CD4-positive, CD25-positive, alpha-beta regulatory T cell (primary cell): ENCODE data around the gene MTMR3. TPM values are rescaled to one million over a fixed set of nuclear protein-coding genes. Genes with fewer than 3 reads are reported as not detected.

Experiments used
- ATAC-seq, 2 donors: fragments of 150-1000 bp; cut with Tn5 transposase; one replicate each; pipeline ENCODE4 v1.10.0; 2021; ENCODE audit warnings: low read depth in 2 of 2, moderate number of reproducible peaks in 2 of 2, moderate library complexity in 1 of 2
- DNase-seq, 3 donors: peaks; one replicate each; pipeline versions ENCODE4 v3.0.0 to v3.0.0-alpha.2; 2012 to 2022; ENCODE audit warnings: mixed read lengths in 1 of 3
- H3K27ac ChIP-seq: one replicate; pipeline ENCODE4 v1.7.0; 2013; ENCODE audit warnings: mild to moderate bottlenecking, low read length; ENCODE audit not compliant: insufficient read depth, poor library complexity, severe bottlenecking
- H3K27me3 ChIP-seq: one replicate; pipeline ENCODE4 v1.7.0; 2013; ENCODE audit warnings: low read length; ENCODE audit not compliant: control insufficient read depth, insufficient read depth
- H3K36me3 ChIP-seq: one replicate; pipeline ENCODE4 v1.7.0; 2013; ENCODE audit warnings: mild to moderate bottlenecking, low read length, moderate library complexity; ENCODE audit not compliant: control insufficient read depth, insufficient read depth
- H3K4me1 ChIP-seq: 2 replicates; pipeline ENCODE4 v1.7.0; 2013; ENCODE audit warnings: mild to moderate bottlenecking, low read length; ENCODE audit not compliant: insufficient read depth, control insufficient read depth, poor library complexity, severe bottlenecking
- H3K4me3 ChIP-seq: one replicate; pipeline ENCODE4 v1.7.0; 2013; ENCODE audit warnings: low read depth, mild to moderate bottlenecking, low read length, moderate library complexity
- H3K9me3 ChIP-seq, 2 experiments: 1 replicate in 1 of 2; 2 replicates in 1 of 2; pipeline ENCODE4 v1.7.0; 2013; ENCODE audit warnings: low read length in 2 of 2, mild to moderate bottlenecking in 1 of 2, moderate library complexity in 1 of 2; ENCODE audit not compliant: control insufficient read depth in 2 of 2
- H3K27ac Mint-ChIP-seq, 3 donors: one replicate each; pipeline ENCODE4 v1.8.0; 2020 to 2022; ENCODE audit warnings: mild to moderate bottlenecking in 3 of 3, mixed read lengths in 3 of 3, moderate library complexity in 2 of 3
- H3K27me3 Mint-ChIP-seq: one replicate; pipeline ENCODE4 v1.8.0; 2022; ENCODE audit warnings: mild to moderate bottlenecking, mixed read lengths
- H3K36me3 Mint-ChIP-seq: one replicate; pipeline ENCODE4 v1.8.0; 2020; ENCODE audit warnings: mixed read lengths
- H3K4me1 Mint-ChIP-seq, 4 donors: one replicate each; pipeline ENCODE4 v1.8.0; 2020 to 2022; ENCODE audit warnings: mixed read lengths in 4 of 4, mild to moderate bottlenecking in 1 of 4
- H3K4me3 Mint-ChIP-seq, 4 donors: one replicate each; pipeline ENCODE4 v1.8.0; 2020 to 2022; ENCODE audit warnings: mild to moderate bottlenecking in 4 of 4, mixed read lengths in 4 of 4, moderate library complexity in 3 of 4
- H3K9me3 Mint-ChIP-seq, 7 donors: one replicate each; pipeline ENCODE4 v1.8.0; 2020 to 2022; ENCODE audit warnings: mixed read lengths in 7 of 7, mild to moderate bottlenecking in 3 of 7, moderate library complexity in 2 of 7
- polyA plus RNA-seq, 4 donors: library from polyadenylated mRNA; unstranded; fragments of 300-500 nt; fragmentation: Illumina TruSeq; gene quantifications; one replicate each; pipeline ENCODE4 v1.2.3, GENCODE V29; 2021
- total RNA-seq: library from RNA; stranded (reverse); gene quantifications from one replicate; pipeline ENCODE4 v1.2.3, GENCODE V29; 2022

The MTMR3 gene
- total and polyA plus RNA-seq, 5 donors from 2014 or later = 14.3 to 64.4 (median 19.1) TPM

GRCh38 chr22:30026756-30027155 is 143.8 kb downstream of the MTMR3 start:
- Histone ChIP-seq H3K27me3 (no peaks in the 10 kb centered on the region), H3K27ac (no peak overlapping the region), H3K36me3 (peaks cover 49% of the 10 kb centered on the region), H3K4me3 (no peak overlapping the region), H3K4me1 (no peaks in the 10 kb centered on the region), H3K9me3 (no peaks in the 10 kb centered on the region)
- ATAC-seq (no peak), DNase-seq (no peak)
- Mint-ChIP-seq H3K27me3 (no peaks in the 10 kb centered on the region), H3K4me1 (peaks cover 0 to 3% (median 0%) of the 10 kb centered on the region in 4 donors), H3K9me3 (no peaks in the 10 kb centered on the region), H3K27ac (no peak overlapping the region), H3K4me3 (no peak overlapping the region), H3K36me3 (peaks cover 40% of the 10 kb centered on the region)

- peak overlapping the region in 1 of 3 donors; percentile 59 for H3K27ac Mint-ChIP-seq
- H3K27ac ChIP-seq = no peak overlapping the region
Measured at GRCh38 chr22:30027169-30027568, 144.2 kb downstream of the MTMR3 start.

GRCh38 chr22:30027791-30028190 is 144.8 kb downstream of the MTMR3 start:
- no peaks in the 10 kb centered on the region for H3K9me3 Mint-ChIP-seq
- no peak overlapping the region for H3K27ac ChIP-seq
- H3K27me3 ChIP-seq = no peaks in the 10 kb centered on the region
- peak overlapping the region in 1 of 3 donors; percentile 29 for H3K27ac Mint-ChIP-seq
- no peak overlapping the region for H3K4me3 Mint-ChIP-seq
- H3K27me3 Mint-ChIP-seq = no peaks in the 10 kb centered on the region
- no peak for DNase-seq
- no peaks in the 10 kb centered on the region for H3K4me1 ChIP-seq
- H3K4me3 ChIP-seq = no peak overlapping the region
- no peak for ATAC-seq
- H3K36me3 Mint-ChIP-seq = peaks cover 40% of the 10 kb centered on the region
- no peaks in the 10 kb centered on the region for H3K9me3 ChIP-seq
- peaks cover 39% of the 10 kb centered on the region for H3K36me3 ChIP-seq
- peaks cover 0 to 3% (median 0%) of the 10 kb centered on the region in 4 donors for H3K4me1 Mint-ChIP-seq

More at GRCh38 chr22:30027169-30027568, 144.2 kb downstream of the MTMR3 start:
- Mint-ChIP-seq H3K4me3 (no peak overlapping the region), H3K4me1 (peaks cover 0 to 3% (median 0%) of the 10 kb centered on the region in 4 donors), H3K36me3 (peaks cover 40% of the 10 kb centered on the region), H3K9me3 (no peaks in the 10 kb centered on the region), H3K27me3 (no peaks in the 10 kb centered on the region)
- no peaks in the 10 kb centered on the region for H3K27me3 ChIP-seq
- H3K36me3 ChIP-seq = peaks cover 45% of the 10 kb centered on the region
- H3K4me3 ChIP-seq = no peak overlapping the region
- ATAC-seq (no peak), DNase-seq (no peak)
- no peaks in the 10 kb centered on the region for H3K9me3 ChIP-seq
- H3K4me1 ChIP-seq = no peaks in the 10 kb centered on the region

DNA sequence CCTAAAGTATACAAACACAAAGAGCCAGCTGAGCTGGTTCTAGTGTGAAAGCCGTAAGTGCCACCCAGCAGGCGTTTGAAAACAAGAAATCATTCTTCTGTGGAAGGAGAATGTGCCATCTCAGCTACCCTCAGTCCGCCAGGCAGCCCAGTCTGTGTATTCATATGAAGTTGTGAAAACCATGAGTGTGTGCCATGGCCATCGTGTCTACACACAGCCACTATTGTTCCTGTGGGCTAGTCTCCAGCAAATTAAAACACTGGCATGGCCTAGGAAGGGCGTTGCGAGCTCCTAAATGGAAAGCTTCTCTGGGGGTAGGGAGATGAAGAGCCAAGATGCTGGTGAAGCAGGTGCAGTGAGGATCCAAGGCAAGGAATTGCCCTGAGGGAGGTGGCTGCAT is 145.8 kb downstream of the MTMR3 start:
- ATAC-seq = no peak
- no peaks in the 10 kb centered on the region for H3K9me3 ChIP-seq
- Mint-ChIP-seq H3K4me1 (peaks cover 0 to 3% (median 0%) of the 10 kb centered on the region in 4 donors), H3K27ac (peak overlapping the region in 1 of 3 donors; percentile 29), H3K4me3 (no peak overlapping the region), H3K27me3 (no peaks in the 10 kb centered on the region), H3K36me3 (peaks cover 32% of the 10 kb centered on the region), H3K9me3 (no peaks in the 10 kb centered on the region)
- H3K27ac ChIP-seq = no peak overlapping the region
- peaks cover 30% of the 10 kb centered on the region for H3K36me3 ChIP-seq
- DNase-seq = no peak
- H3K4me1 ChIP-seq = no peaks in the 10 kb centered on the region
- H3K27me3 ChIP-seq = no peaks in the 10 kb centered on the region
- no peak overlapping the region for H3K4me3 ChIP-seq

DNA sequence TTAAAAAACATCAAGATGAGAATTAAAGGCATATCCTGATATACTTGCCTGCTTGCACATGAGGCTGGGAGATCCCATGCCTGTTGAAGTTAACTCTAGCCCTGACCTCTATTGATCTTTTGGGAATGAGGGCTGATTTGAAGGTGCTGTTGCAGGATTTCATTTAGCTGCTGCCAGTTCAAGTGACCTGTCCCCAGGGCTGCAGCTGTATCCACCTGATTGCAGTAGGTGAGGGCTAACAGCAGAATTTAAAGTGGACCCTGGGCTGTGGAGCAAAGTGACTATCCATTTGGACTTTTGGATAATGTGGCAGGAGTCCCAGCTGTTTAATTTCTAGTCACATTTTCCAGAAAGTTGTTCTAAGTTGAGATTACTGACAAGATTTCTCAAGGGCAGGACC is 146.5 kb downstream of the MTMR3 start:
- H3K4me1 ChIP-seq = no peaks in the 10 kb centered on the region
- H3K9me3 ChIP-seq = no peaks in the 10 kb centered on the region
- peaks cover 22% of the 10 kb centered on the region for H3K36me3 ChIP-seq
- peaks cover 0 to 3% (median 0%) of the 10 kb centered on the region in 4 donors for H3K4me1 Mint-ChIP-seq
- no peaks in the 10 kb centered on the region for H3K27me3 ChIP-seq
- no peak overlapping the region for H3K4me3 ChIP-seq
- H3K9me3 Mint-ChIP-seq = no peaks in the 10 kb centered on the region
- DNase-seq (no peak), ATAC-seq (no peak)
- H3K27ac ChIP-seq = no peak overlapping the region
- no peaks in the 10 kb centered on the region for H3K27me3 Mint-ChIP-seq
- peaks cover 29% of the 10 kb centered on the region for H3K36me3 Mint-ChIP-seq
- no peak overlapping the region for H3K27ac Mint-ChIP-seq
- no peak overlapping the region for H3K4me3 Mint-ChIP-seq

GRCh38 chr22:30030329-30030728 is 147.4 kb downstream of the MTMR3 start:
- H3K4me1 ChIP-seq = no peaks in the 10 kb centered on the region
- no peak overlapping the region for H3K27ac ChIP-seq
- Mint-ChIP-seq H3K27ac (no peak overlapping the region), H3K9me3 (no peaks in the 10 kb centered on the region), H3K27me3 (no peaks in the 10 kb centered on the region), H3K36me3 (peaks cover 20% of the 10 kb centered on the region), H3K4me1 (peaks cover 0 to 3% (median 0%) of the 10 kb centered on the region in 4 donors), H3K4me3 (no peak overlapping the region)
- no peaks in the 10 kb centered on the region for H3K9me3 ChIP-seq
- ATAC-seq = no peak
- no peak overlapping the region for H3K4me3 ChIP-seq
- no peak for DNase-seq
- no peaks in the 10 kb centered on the region for H3K27me3 ChIP-seq
- H3K36me3 ChIP-seq = peaks cover 14% of the 10 kb centered on the region

- H3K27me3 ChIP-seq = no peaks in the 10 kb centered on the region
- no peak overlapping the region for H3K27ac ChIP-seq
- H3K9me3 ChIP-seq = no peaks in the 10 kb centered on the region
- H3K36me3 Mint-ChIP-seq = peaks cover 13% of the 10 kb centered on the region
- DNase-seq (no peak), ATAC-seq (no peak)
- no peaks in the 10 kb centered on the region for H3K9me3 Mint-ChIP-seq
- no peaks in the 10 kb centered on the region for H3K4me1 ChIP-seq
- no peak overlapping the region for H3K4me3 ChIP-seq
- no peak overlapping the region for H3K4me3 Mint-ChIP-seq
- peaks cover 0 to 6% (median 0%) of the 10 kb centered on the region in 4 donors for H3K4me1 Mint-ChIP-seq
- no peaks in the 10 kb centered on the region for H3K27me3 Mint-ChIP-seq
- no peak overlapping the region for H3K27ac Mint-ChIP-seq
- peaks cover 4% of the 10 kb centered on the region for H3K36me3 ChIP-seq
Measured at GRCh38 chr22:30031328-30031727, 148.4 kb downstream of the MTMR3 start.

GRCh38 chr22:30031764-30032455 is 148.9 kb downstream of the MTMR3 start:
- Mint-ChIP-seq H3K4me1 (peaks cover 0 to 4% (median 0%) of the 10 kb centered on the region in 4 donors), H3K27ac (peak overlapping the region in 1 of 3 donors; percentile 68), H3K9me3 (no peaks in the 10 kb centered on the region), H3K4me3 (no peak overlapping the region), H3K27me3 (no peaks in the 10 kb centered on the region), H3K36me3 (peaks cover 11% of the 10 kb centered on the region)
- ATAC-seq (no peak), DNase-seq (no peak)
- Histone ChIP-seq H3K9me3 (no peaks in the 10 kb centered on the region), H3K4me3 (no peak overlapping the region), H3K4me1 (no peaks in the 10 kb centered on the region), H3K36me3 (no peaks in the 10 kb centered on the region), H3K27me3 (no peaks in the 10 kb centered on the region), H3K27ac (no peak overlapping the region)
